GM13977 (cell line): ENCODE results near the gene PLEKHG4B.

Experiments
- DNase-seq: peaks from one replicate; pipeline ENCODE4 v3.0.0; 2012; ENCODE audit warnings: low spot score
- in situ Hi-C: fragments of 300-500 bp; cut with MboI; formaldehyde crosslinking; loops from one replicate; pipeline ENCODE4 v1.12.0; 2022; ENCODE audit warnings: low sequenced_read_pairs, low pct_unique_long_range_greater_than_20kb, mixed read lengths, inconsistent platforms; ENCODE audit not compliant: unreplicated experiment
- TF ChIP-seq, protein P1 (sequence below): IDR thresholded peaks from 2 replicates; pipeline ENCODE4 v1.5.1; 2012; ENCODE audit warnings: mild to moderate bottlenecking, control low read depth; ENCODE audit not compliant: insufficient read depth; ENCODE audit errors: extremely low read depth, missing control alignments

PLEKHG4B gene

GRCh38 chr5:152077-152476, 60.1 kb downstream of the PLEKHG4B start:
- in situ Hi-C loops: no loop called here
- TF ChIP-seq, protein P1, sequence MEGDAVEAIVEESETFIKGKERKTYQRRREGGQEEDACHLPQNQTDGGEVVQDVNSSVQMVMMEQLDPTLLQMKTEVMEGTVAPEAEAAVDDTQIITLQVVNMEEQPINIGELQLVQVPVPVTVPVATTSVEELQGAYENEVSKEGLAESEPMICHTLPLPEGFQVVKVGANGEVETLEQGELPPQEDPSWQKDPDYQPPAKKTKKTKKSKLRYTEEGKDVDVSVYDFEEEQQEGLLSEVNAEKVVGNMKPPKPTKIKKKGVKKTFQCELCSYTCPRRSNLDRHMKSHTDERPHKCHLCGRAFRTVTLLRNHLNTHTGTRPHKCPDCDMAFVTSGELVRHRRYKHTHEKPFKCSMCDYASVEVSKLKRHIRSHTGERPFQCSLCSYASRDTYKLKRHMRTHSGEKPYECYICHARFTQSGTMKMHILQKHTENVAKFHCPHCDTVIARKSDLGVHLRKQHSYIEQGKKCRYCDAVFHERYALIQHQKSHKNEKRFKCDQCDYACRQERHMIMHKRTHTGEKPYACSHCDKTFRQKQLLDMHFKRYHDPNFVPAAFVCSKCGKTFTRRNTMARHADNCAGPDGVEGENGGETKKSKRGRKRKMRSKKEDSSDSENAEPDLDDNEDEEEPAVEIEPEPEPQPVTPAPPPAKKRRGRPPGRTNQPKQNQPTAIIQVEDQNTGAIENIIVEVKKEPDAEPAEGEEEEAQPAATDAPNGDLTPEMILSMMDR: no peak
- DNase-seq: no peak

- in situ Hi-C loops: no loop called here
- TF ChIP-seq, protein P1: no peak
- DNase-seq: no peak
Observed at GRCh38 chr5:153256-153655, 61.3 kb downstream of the PLEKHG4B start.

GRCh38 chr5:154236-154635, 62.3 kb downstream of the PLEKHG4B start:
- TF ChIP-seq, protein P1: no peak
- in situ Hi-C loops: no loop called here
- no peak for DNase-seq

DNA sequence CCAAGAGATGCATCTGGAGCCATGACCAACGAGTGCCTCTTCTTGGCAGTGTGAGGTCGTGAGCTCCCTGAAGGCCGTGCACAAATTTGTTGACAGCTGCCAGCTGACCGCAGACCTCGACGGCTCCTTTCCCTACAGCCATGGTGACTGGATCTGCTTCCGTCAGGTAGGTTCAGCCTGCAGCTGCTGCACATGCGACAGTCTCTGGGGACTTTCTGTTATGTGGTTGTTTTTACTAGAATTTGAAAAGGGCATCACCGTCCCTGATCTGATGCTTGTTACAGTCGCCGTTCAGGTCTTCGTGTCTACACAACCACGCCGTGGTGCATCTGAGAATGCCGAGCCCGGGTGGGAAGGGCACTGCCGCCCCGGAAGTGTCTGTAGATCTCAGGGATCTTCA, 62.9 kb downstream of the PLEKHG4B start:
- TF ChIP-seq, protein P1: no peak
- no peak for DNase-seq
- in situ Hi-C loops: no loop called here

- in situ Hi-C loops: no loop called here
- TF ChIP-seq, protein P1: no peak
- DNase-seq: no peak
Observed at GRCh38 chr5:155651-156410, 63.9 kb downstream of the PLEKHG4B start.

GRCh38 chr5:156411-157072, 64.6 kb downstream of the PLEKHG4B start:
- TF ChIP-seq, protein P1: no peak
- in situ Hi-C loops: no loop called here
- DNase-seq: no peak
